T-helper 2 cell treated with Interferon-gamma antibody and Interleukin-4, amounts not matched to agents 5 μg/mL and 100 μg/mL, for 36 hours (primary cell): ENCODE measurements around the gene TLCD1.

Experiments used
- DNase-seq: peaks from one replicate; pipeline ENCODE4 v3.0.0; 2021; ENCODE audit warnings: low spot score
- H3K27ac Mint-ChIP-seq: one replicate; pipeline ENCODE4 v1.8.0; 2021; ENCODE audit warnings: mild to moderate bottlenecking, mixed read lengths
- H3K27me3 Mint-ChIP-seq: one replicate; pipeline ENCODE4 v1.8.0; 2021; ENCODE audit warnings: low read depth, mixed read lengths
- H3K36me3 Mint-ChIP-seq: one replicate; pipeline ENCODE4 v1.8.0; 2021; ENCODE audit warnings: low read depth, mixed read lengths
- H3K4me1 Mint-ChIP-seq: one replicate; pipeline ENCODE4 v1.8.0; 2021; ENCODE audit warnings: low read depth, mixed read lengths
- H3K4me3 Mint-ChIP-seq: one replicate; pipeline ENCODE4 v1.8.0; 2022; ENCODE audit warnings: mild to moderate bottlenecking, moderate library complexity, mixed read lengths
- H3K9me3 Mint-ChIP-seq: one replicate; pipeline ENCODE4 v1.8.0; 2021; ENCODE audit warnings: mixed read lengths

Gene TLCD1

GRCh38 chr17:28684963-28685362, 41.1 kb downstream of the TLCD1 start:
- Mint-ChIP-seq H3K27ac (no peak overlapping the region), H3K27me3 (no peaks in the 10 kb centered on the region), H3K4me1 (no peaks in the 10 kb centered on the region), H3K4me3 (no peak overlapping the region), H3K36me3 (peaks cover 71% of the 10 kb centered on the region), H3K9me3 (no peaks in the 10 kb centered on the region)
- no peak for DNase-seq

GRCh38 chr17:28682655-28683054, 43.4 kb downstream of the TLCD1 start:
- Mint-ChIP-seq H3K4me3 (no peak overlapping the region), H3K9me3 (no peaks in the 10 kb centered on the region), H3K27me3 (no peaks in the 10 kb centered on the region), H3K27ac (no peak overlapping the region), H3K4me1 (no peaks in the 10 kb centered on the region), H3K36me3 (peaks cover 62% of the 10 kb centered on the region)
- no peak for DNase-seq

GRCh38 chr17:28675980-28676379, 50.1 kb downstream of the TLCD1 start:
- Mint-ChIP-seq H3K27me3 (no peaks in the 10 kb centered on the region), H3K9me3 (no peaks in the 10 kb centered on the region), H3K4me3 (no peak overlapping the region), H3K4me1 (no peaks in the 10 kb centered on the region), H3K27ac (no peak overlapping the region), H3K36me3 (peaks cover 64% of the 10 kb centered on the region)
- DNase-seq = no peak

GRCh38 chr17:28675490-28675889, 50.5 kb downstream of the TLCD1 start:
- Mint-ChIP-seq H3K27me3 (no peaks in the 10 kb centered on the region), H3K4me1 (peaks cover 1% of the 10 kb centered on the region), H3K9me3 (no peaks in the 10 kb centered on the region), H3K36me3 (peaks cover 67% of the 10 kb centered on the region), H3K4me3 (no peak overlapping the region), H3K27ac (no peak overlapping the region)
- DNase-seq = no peak
